T-helper 17 cell (primary cell): ENCODE results near the gene POLD4. TPM values are rescaled to one million over a fixed set of nuclear protein-coding genes. Genes with fewer than 3 reads are reported as not detected.
"Not testable (repeated sequence)": the region's sequence is repeated elsewhere in the genome, so short reads cannot be mapped to it uniquely, and the experiment has no call there.

Experiments used
- ATAC-seq: fragments of 150-1000 bp; cut with Tn5 transposase; 2 replicates; pipeline ENCODE4 v1.10.0; 2021; ENCODE audit warnings: mild to moderate bottlenecking, moderate library complexity
- DNase-seq, 3 donors: peaks; one replicate each; pipeline versions ENCODE4 v3.0.0 to v3.0.0-alpha.2; 2020 to 2021
- H3K9me3 ChIP-seq: one replicate; pipeline ENCODE4 v1.7.0; 2013; ENCODE audit warnings: low read length, mild to moderate bottlenecking; ENCODE audit not compliant: control insufficient read depth, poor library complexity, severe bottlenecking
- H3K27ac Mint-ChIP-seq: one replicate; pipeline ENCODE4 v1.8.0; 2022; ENCODE audit warnings: mild to moderate bottlenecking, moderate library complexity, mixed read lengths
- H3K27me3 Mint-ChIP-seq: one replicate; pipeline ENCODE4 v1.8.0; 2022; ENCODE audit warnings: mixed read lengths
- H3K36me3 Mint-ChIP-seq: one replicate; pipeline ENCODE4 v1.8.0; 2022; ENCODE audit warnings: low read depth, mixed read lengths
- H3K4me1 Mint-ChIP-seq: one replicate; pipeline ENCODE4 v1.8.0; 2022; ENCODE audit warnings: mild to moderate bottlenecking, mixed read lengths
- H3K4me3 Mint-ChIP-seq: one replicate; pipeline ENCODE4 v1.8.0; 2022; ENCODE audit warnings: mild to moderate bottlenecking, moderate library complexity, mixed read lengths
- total RNA-seq, 4 donors: library from RNA in 2 of 4; stranded (reverse) in 2 of 4; gene quantifications; one replicate each; pipeline ENCODE4 v1.2.3 and lab custom pipeline; 2022 to 2026

POLD4 gene
- total RNA-seq, 2 donors from 2014 or later = 45.9 to 61.0 TPM

- no peaks in the 10 kb centered on the region for H3K9me3 ChIP-seq
- Mint-ChIP-seq H3K4me3 (no peak overlapping the region), H3K27ac (peak overlapping the region; percentile 47), H3K36me3 (no peaks in the 10 kb centered on the region), H3K27me3 (no peaks in the 10 kb centered on the region), H3K4me1 (peaks cover 52% of the 10 kb centered on the region)
- DNase-seq (no peak), ATAC-seq (no peak)
Observed at GRCh38 chr11:67347964-67348749, 5.2 kb downstream of the POLD4 start.

- H3K4me1 Mint-ChIP-seq = peaks cover 40% of the 10 kb centered on the region
- ATAC-seq = peak; percentile 77
- H3K36me3 Mint-ChIP-seq = no peaks in the 10 kb centered on the region
- peak overlapping the region; percentile 51 for H3K27ac Mint-ChIP-seq
- DNase-seq = no peak
- H3K9me3 ChIP-seq = no peaks in the 10 kb centered on the region
- H3K4me3 Mint-ChIP-seq = no peak overlapping the region
- no peaks in the 10 kb centered on the region for H3K27me3 Mint-ChIP-seq
Observed at GRCh38 chr11:67345920-67346819, 7.2 kb downstream of the POLD4 start.

GRCh38 chr11:67345247-67345919, 8.0 kb downstream of the POLD4 start:
- Mint-ChIP-seq H3K27me3 (no peaks in the 10 kb centered on the region), H3K27ac (peak overlapping the region; percentile 65), H3K4me3 (no peak overlapping the region), H3K4me1 (peaks cover 38% of the 10 kb centered on the region), H3K36me3 (no peaks in the 10 kb centered on the region)
- H3K9me3 ChIP-seq = no peaks in the 10 kb centered on the region
- ATAC-seq = peak; percentile 62
- DNase-seq = no peak

GRCh38 chr11:67344264-67344663, 9.1 kb downstream of the POLD4 start:
- Mint-ChIP-seq H3K36me3 (no peaks in the 10 kb centered on the region), H3K4me3 (peak overlapping the region; percentile 31), H3K27ac (peak overlapping the region; percentile 65), H3K4me1 (peaks cover 29% of the 10 kb centered on the region), H3K27me3 (no peaks in the 10 kb centered on the region)
- DNase-seq (no peak), ATAC-seq (peak; percentile 50)
- H3K9me3 ChIP-seq = no peaks in the 10 kb centered on the region

- no peak overlapping the region for H3K27ac Mint-ChIP-seq
- H3K27me3 Mint-ChIP-seq = no peaks in the 10 kb centered on the region
- no peak overlapping the region for H3K4me3 Mint-ChIP-seq
- H3K9me3 ChIP-seq = no peaks in the 10 kb centered on the region
- no peaks in the 10 kb centered on the region for H3K36me3 Mint-ChIP-seq
- ATAC-seq (no peak), DNase-seq (no peak)
- H3K4me1 Mint-ChIP-seq = no peaks in the 10 kb centered on the region
Observed at GRCh38 chr11:67337257-67337656, 16.1 kb downstream of the POLD4 start.

GRCh38 chr11:67332081-67332691, 21.2 kb downstream of the POLD4 start:
- Mint-ChIP-seq H3K4me1 (no peaks in the 10 kb centered on the region), H3K27ac (no peak overlapping the region), H3K27me3 (no peaks in the 10 kb centered on the region), H3K4me3 (no peak overlapping the region), H3K36me3 (no peaks in the 10 kb centered on the region)
- H3K9me3 ChIP-seq = no peaks in the 10 kb centered on the region
- DNase-seq = no peak
- ATAC-seq = no peak

- peaks cover 6% of the 10 kb centered on the region for H3K4me1 Mint-ChIP-seq
- DNase-seq (no peak), ATAC-seq (no peak)
- no peak overlapping the region for H3K27ac Mint-ChIP-seq
- H3K9me3 ChIP-seq = no peaks in the 10 kb centered on the region
- H3K27me3 Mint-ChIP-seq = no peaks in the 10 kb centered on the region
- peaks cover 2% of the 10 kb centered on the region for H3K36me3 Mint-ChIP-seq
- H3K4me3 Mint-ChIP-seq = peak overlapping the region; percentile 52
Observed at GRCh38 chr11:67323526-67323925, 29.8 kb downstream of the POLD4 start.

GRCh38 chr11:67322049-67322448, 31.3 kb downstream of the POLD4 start:
- no peak overlapping the region for H3K27ac Mint-ChIP-seq
- no peaks in the 10 kb centered on the region for H3K9me3 ChIP-seq
- H3K4me3 Mint-ChIP-seq = no peak overlapping the region
- no peaks in the 10 kb centered on the region for H3K27me3 Mint-ChIP-seq
- ATAC-seq (no peak), DNase-seq (no peak)
- peaks cover 6% of the 10 kb centered on the region for H3K36me3 Mint-ChIP-seq
- peaks cover 12% of the 10 kb centered on the region for H3K4me1 Mint-ChIP-seq

GRCh38 chr11:67321313-67321871, 32.0 kb downstream of the POLD4 start:
- DNase-seq = no peak
- ATAC-seq = no peak
- H3K4me3 Mint-ChIP-seq = no peak overlapping the region
- H3K27ac Mint-ChIP-seq = no peak overlapping the region
- no peaks in the 10 kb centered on the region for H3K9me3 ChIP-seq
- no peaks in the 10 kb centered on the region for H3K27me3 Mint-ChIP-seq
- H3K4me1 Mint-ChIP-seq = peaks cover 17% of the 10 kb centered on the region
- peaks cover 6% of the 10 kb centered on the region for H3K36me3 Mint-ChIP-seq

- H3K27ac Mint-ChIP-seq = no peak overlapping the region
- no peaks in the 10 kb centered on the region for H3K27me3 Mint-ChIP-seq
- H3K4me3 Mint-ChIP-seq = no peak overlapping the region
- peaks cover 6% of the 10 kb centered on the region for H3K36me3 Mint-ChIP-seq
- DNase-seq = no peak
- peaks cover 17% of the 10 kb centered on the region for H3K4me1 Mint-ChIP-seq
- ATAC-seq = no peak
- H3K9me3 ChIP-seq = no peaks in the 10 kb centered on the region
Observed at GRCh38 chr11:67320691-67321090, 32.7 kb downstream of the POLD4 start.

- Mint-ChIP-seq H3K27ac (no peak overlapping the region), H3K4me3 (no peak overlapping the region), H3K4me1 (peaks cover 17% of the 10 kb centered on the region), H3K36me3 (peaks cover 6% of the 10 kb centered on the region), H3K27me3 (no peaks in the 10 kb centered on the region)
- H3K9me3 ChIP-seq = no peaks in the 10 kb centered on the region
- no peak for DNase-seq
- ATAC-seq = no peak
Observed at GRCh38 chr11:67320011-67320410, 33.3 kb downstream of the POLD4 start.

GRCh38 chr11:67318876-67319275, 34.5 kb downstream of the POLD4 start:
- H3K27me3 Mint-ChIP-seq, ATAC-seq, DNase-seq, H3K36me3 Mint-ChIP-seq, H3K9me3 ChIP-seq: not testable (repeated sequence)
- peak overlapping the region; percentile 95 for H3K27ac Mint-ChIP-seq
- H3K4me1 Mint-ChIP-seq = peaks cover 21% of the 10 kb centered on the region
- H3K4me3 Mint-ChIP-seq = peak overlapping the region; percentile 98
